GM18870 (cell line): ENCODE measurements around the gene ZPBP.
"Not testable (repeated sequence)": the region's sequence is repeated elsewhere in the genome, so short reads cannot be mapped to it uniquely, and the experiment has no call there.

Experiments used
- ATAC-seq: cut with Tn5 transposase; IDR thresholded peaks from one replicate; pipeline ENCODE4 v1.9.1; 2021; ENCODE audit warnings: moderate library complexity; ENCODE audit not compliant: unreplicated experiment

Gene ZPBP

DNA sequence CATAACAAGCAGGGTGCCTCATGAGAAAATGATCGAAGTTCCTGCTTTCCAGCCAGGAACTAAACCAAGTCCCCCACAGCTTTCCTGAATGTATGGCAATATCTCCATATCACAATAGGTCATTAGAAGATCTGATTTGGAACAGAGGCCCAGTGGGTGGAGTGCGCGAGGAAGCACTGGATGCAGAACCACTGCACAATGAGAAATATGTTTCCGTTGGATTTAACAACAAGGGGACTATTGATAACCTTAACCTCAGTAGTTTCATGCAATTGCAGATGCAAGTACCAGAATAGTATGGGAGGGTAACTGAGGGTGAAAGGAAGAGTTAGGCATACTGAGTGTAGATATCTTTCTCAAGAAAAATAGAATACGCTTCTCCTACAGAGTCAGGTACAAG, 45.3 kb downstream of the ZPBP start:
- ATAC-seq, result no peak

- not testable (repeated sequence) for ATAC-seq
Observed at GRCh38 chr7:50041165-50041564, 51.9 kb downstream of the ZPBP start.

DNA sequence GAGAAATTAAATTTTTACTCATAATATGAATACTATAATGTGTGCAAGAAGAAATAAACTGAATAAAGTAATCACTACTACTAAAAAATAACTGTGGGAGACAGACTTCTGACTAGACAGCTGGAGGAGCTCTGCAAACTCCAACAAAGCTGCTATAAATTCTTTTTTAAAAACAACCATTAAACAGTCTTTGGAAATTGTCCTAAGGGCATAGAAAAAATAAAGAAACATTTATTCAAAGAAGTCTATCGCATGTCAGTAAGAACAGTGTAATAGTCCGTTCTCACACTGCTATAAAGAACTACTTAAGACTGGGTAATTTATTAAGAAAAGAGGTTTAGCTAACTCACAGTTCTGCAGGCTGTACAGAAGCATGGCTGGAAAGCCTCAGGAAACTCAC, 56.0 kb downstream of the ZPBP start:
- no peak for ATAC-seq

GRCh38 chr7:50022991-50023390, 70.1 kb downstream of the ZPBP start:
- no peak for ATAC-seq

DNA sequence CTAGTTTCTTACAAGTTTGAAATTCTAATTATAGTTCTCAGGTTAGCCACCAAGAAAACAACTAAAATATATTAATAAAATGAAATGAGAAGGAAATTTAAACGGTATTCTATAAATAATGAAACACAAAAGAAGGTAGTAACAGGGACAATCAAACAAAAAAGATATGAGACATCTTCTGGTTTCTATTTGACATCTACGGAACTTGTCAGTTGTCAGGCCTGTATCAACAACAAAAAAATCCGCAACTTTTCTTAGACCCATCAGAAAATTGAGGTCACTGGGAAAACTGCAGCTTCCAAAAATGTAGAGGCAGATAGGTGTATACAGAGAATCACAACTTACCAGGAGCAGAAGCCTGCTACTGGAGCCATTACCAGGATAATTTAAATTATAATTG, 70.6 kb downstream of the ZPBP start:
- no peak for ATAC-seq

DNA sequence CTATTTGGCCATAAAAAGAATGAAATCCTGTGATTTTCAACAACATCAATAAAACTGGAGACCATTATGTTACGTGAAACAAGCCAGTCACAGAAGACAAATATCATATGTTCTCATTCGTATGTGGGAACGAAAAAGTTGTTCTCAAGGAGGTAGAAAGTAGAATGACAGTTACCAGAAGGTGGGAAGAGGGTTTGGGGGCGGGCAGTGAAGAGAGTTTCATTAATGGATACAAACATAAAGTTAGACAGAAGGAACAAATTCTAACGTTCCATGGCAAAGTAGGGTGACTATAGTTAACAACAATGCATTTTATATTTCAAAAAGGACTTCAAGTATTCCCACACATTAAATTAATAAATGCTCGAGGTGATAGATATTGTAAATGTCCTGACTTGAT, 97.4 kb downstream of the ZPBP start:
- no peak for ATAC-seq

- ATAC-seq, result no peak
Observed at GRCh38 chr7:49986191-49986590, 106.9 kb downstream of the ZPBP start.

DNA sequence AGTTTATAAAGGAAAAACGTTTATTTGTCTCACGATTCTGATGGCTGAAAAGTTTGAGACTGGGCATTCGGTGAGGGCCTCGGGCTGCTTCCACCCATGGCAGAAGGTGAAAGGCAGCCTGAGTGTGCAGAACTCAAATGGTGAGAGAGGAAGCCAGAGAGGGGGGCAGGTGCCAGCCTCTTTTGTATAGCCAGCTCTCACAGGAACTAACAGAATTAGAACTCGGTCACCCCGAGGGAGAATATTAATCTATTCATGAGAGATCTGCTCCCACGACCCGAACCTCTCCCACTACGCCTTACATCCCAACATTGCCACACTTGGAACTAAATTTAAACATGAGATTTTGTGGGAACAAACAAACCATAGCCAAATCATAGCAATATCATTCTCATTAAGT, 112.6 kb downstream of the ZPBP start:
- ATAC-seq, result no peak

GRCh38 chr7:49976238-49976637, 116.8 kb downstream of the ZPBP start:
- no peak for ATAC-seq

DNA sequence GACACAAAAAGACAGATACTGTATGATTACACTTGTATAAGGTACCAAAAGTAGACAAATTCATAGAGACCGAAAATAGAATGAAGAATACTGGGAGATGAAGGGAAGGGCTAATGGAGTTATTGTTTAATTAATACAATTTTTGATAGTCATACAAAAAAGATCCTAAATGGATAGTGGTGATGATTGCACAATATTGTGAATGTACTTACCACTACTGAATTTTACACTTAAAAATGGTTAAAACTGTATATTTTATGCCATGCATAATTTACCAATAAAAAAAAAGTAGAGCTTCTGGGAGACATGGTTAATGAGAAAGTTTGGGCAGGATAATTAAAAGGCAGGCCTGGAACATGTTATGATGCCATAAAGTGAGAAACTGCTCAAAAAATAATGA, 119.0 kb downstream of the ZPBP start:
- no peak for ATAC-seq

DNA sequence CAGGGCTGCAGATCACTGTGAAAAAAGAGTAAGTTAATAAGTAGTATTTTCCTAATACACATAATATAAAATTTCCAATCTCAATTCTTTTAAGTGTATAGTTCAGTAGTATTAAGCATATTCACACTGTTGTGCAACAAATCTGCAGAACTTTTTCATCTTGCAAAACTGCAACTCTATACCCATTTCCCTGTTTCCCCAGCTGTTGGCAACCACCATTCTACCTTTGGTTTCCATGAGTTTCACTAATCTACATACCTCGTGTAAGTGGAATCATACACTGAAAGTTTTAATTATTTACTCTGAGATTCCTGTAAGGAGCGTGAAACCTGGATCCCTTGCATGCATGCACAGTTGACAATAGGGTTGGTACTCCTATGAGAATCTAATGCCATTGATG, 155.4 kb downstream of the ZPBP start:
- ATAC-seq, result no peak

- no peak for ATAC-seq
Observed at GRCh38 chr7:49931627-49932026, 161.4 kb downstream of the ZPBP start.

GRCh38 chr7:49928787-49929186, 164.3 kb downstream of the ZPBP start:
- no peak for ATAC-seq

GRCh38 chr7:49927631-49928030, 165.4 kb downstream of the ZPBP start:
- no peak for ATAC-seq

DNA sequence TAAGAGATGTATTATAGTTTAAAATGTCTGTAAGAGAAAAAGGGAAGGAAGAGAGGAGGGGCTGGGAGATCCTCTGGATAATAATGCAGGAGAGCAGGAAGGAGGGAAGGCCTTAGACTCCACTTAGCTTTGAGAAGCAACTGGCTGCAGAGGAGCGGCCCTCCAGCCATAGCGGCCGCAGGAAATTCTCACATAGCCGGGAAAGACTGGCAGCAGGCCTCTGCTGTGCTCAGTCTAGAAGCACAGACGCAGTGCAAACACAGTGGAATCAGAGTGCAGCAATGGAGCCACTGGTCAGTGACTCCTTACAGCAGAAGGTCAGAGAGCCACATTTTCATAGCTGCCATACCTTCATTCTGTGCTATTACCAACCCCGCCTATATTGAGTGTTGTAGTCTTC, 166.3 kb downstream of the ZPBP start:
- ATAC-seq, result no peak

DNA sequence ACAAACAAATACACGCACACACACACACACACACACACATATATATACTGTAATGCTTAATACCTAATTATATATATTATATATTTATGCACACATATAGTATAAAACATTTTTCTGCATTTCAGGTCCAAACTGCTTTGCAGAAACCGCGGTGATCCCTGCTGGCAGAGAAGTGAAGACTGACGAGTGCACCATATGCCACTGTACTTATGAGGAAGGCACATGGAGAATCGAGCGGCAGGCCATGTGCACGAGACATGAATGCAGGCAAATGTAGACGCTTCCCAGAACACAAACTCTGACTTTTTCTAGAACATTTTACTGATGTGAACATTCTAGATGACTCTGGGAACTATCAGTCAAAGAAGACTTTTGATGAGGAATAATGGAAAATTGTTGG, 181.1 kb downstream of the ZPBP start:
- no peak for ATAC-seq

- no peak for ATAC-seq
Observed at GRCh38 chr7:49894543-49894942, 198.5 kb downstream of the ZPBP start.

GRCh38 chr7:49893131-49893530, 199.9 kb downstream of the ZPBP start:
- ATAC-seq, result no peak

DNA sequence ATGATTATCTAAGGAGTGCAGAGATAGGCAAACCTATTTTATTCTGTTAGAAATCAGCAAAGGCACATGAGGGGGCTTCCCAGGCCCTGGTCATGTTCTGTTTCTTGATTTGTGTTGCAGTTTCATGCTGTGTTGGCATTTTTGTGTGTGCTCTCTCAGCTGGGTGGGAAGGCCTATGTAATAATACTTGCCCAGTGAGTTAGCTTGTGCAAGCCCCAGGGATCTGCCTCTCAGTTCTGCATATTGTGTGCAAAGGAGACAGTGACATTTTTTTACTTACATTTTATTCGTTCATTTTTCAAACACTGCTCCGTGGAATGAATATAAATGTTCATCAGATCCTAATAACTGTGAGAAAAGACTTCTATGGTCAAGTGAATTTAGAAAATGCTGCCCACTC, 200.6 kb downstream of the ZPBP start:
- no peak for ATAC-seq
